GM23248 (cell line): Measurements from ENCODE around the gene EMP1.

Source experiments
- EZH2 ChIP-seq: fragments of 200-600 bp; sonication (generic); IDR thresholded peaks from 2 replicates; pipeline ENCODE4 v1.6.1; 2018; ENCODE audit warnings: antibody characterized with exemption, mild to moderate bottlenecking; ENCODE audit not compliant: insufficient read depth, poor library complexity, severe bottlenecking
- EZH2phosphoT487 ChIP-seq: fragments of 200-600 bp; sonication (generic); IDR thresholded peaks from 2 replicates; pipeline ENCODE4 v1.6.1; 2018; ENCODE audit warnings: antibody characterized with exemption, moderate library complexity, mild to moderate bottlenecking, low read depth; ENCODE audit not compliant: insufficient read depth

DNA sequence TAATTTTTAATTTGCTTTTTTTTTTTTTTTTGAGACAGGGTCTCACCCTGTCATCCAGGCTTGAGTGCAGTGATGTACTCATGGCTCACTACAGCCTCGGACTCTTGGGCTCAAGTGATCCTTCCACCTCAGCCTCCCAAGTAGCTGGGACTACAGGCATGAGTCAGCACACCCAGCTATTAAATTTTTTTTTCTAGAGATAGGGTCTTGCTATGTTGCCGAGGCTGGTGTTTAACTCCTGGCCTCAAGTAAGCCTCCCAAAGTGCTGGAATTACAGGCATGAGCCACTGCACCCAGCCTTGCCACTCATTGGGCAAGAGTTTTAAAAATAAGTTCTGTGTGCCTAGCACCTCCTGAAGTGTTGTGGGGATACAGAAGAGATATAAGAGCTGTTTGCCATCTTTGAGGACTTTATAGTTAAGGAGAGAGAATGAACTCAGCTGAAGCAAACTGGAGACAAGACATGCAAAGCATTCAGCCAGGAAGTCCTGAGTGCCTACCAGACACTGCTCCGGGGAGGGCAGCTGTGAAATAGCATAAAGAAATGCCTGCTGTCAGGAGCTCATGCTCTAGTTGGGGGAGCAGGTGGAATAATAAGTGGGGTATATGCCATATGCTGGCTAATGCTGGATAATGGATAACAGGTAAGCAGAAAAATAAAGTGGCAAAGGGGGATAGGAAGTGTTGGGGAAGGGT is 15.0 kb upstream of the EMP1 start:
- TF ChIP-seq EZH2phosphoT487 (no peak), EZH2 (no peak)
